ENCODE results near the gene SEC14L6. TPM values are rescaled to one million over a fixed set of nuclear protein-coding genes. Genes with fewer than 3 reads are reported as not detected.
"Not testable (repeated sequence)": the region's sequence is repeated elsewhere in the genome, so short reads cannot be mapped to it uniquely, and the experiment has no call there.

Gene SEC14L6
- total RNA-seq, 2 donors from 2014 or later = 1.6 to 2.1 TPM

- no peaks in the 10 kb centered on the region for H3K36me3 Mint-ChIP-seq (ENCODE audit: low read depth)
These were observed 21.7 kb upstream of the SEC14L6 start for GRCh38 chr22:30568137-30568805.

GRCh38 chr22:30567277-30567676 lies 20.7 kb upstream of the SEC14L6 start:
- peaks cover 13% of the 10 kb centered on the region for H3K4me1 Mint-ChIP-seq
- H3K27ac ChIP-seq (ENCODE audit: low read depth, low read length); H3K9me3 ChIP-seq (ENCODE audit: control insufficient read depth, low read length); H3K27me3 Mint-ChIP-seq (ENCODE audit: insufficient read depth); H3K27me3 ChIP-seq (ENCODE audit: control insufficient read depth, insufficient read depth, low read length, poor library complexity, severe bottlenecking); DNase-seq; H3K36me3 ChIP-seq (ENCODE audit: control insufficient read depth, insufficient read depth, low read length); H3K4me1 ChIP-seq (ENCODE audit: control insufficient read depth, insufficient read depth, low read length); H3K9me3 Mint-ChIP-seq; H3K4me3 ChIP-seq (ENCODE audit: low read length); H3K9ac ChIP-seq (ENCODE audit: extremely low read depth, low read length, poor library complexity, severe bottlenecking); H3K4me3 Mint-ChIP-seq; H3K36me3 Mint-ChIP-seq (ENCODE audit: low read depth); H3K27ac Mint-ChIP-seq: not testable (repeated sequence)
- WGBS, 2 experiments (ENCODE audit: insufficient coverage in 1 of 2, insufficient read length in 1 of 2) = 94% methylated on average over 5 to 6 of the region's 6 CpGs

More at GRCh38 chr22:30568137-30568805, 21.7 kb upstream of the SEC14L6 start:
- WGBS, 2 experiments (ENCODE audit: insufficient coverage in 1 of 2, insufficient read length in 1 of 2) = 86 to 92% methylated on average over 5 to 10 of the region's 10 CpGs
- Mint-ChIP-seq H3K4me3 (no peak overlapping the region), H3K27ac (no peak overlapping the region), H3K9me3 (no peaks in the 10 kb centered on the region), H3K27me3 (ENCODE audit: insufficient read depth) (no peaks in the 10 kb centered on the region), H3K4me1 (peaks cover 15% of the 10 kb centered on the region)
- no peak for TF ChIP-seq CTCF (conservative IDR thresholded peaks at IDR 0.05)
- H3K36me3 ChIP-seq (ENCODE audit: control insufficient read depth, insufficient read depth, low read length) = no peaks in the 10 kb centered on the region
- no peaks in the 10 kb centered on the region for H3K27me3 ChIP-seq (ENCODE audit: control insufficient read depth, insufficient read depth, low read length, poor library complexity, severe bottlenecking)
- H3K27ac ChIP-seq (ENCODE audit: low read depth, low read length) = no peak overlapping the region
- no peak overlapping the region for H3K4me3 ChIP-seq (ENCODE audit: low read length)
- DNase-seq = peak; percentile 73
- no peaks in the 10 kb centered on the region for H3K9me3 ChIP-seq (ENCODE audit: control insufficient read depth, low read length)
- no peak overlapping the region for H3K9ac ChIP-seq (ENCODE audit: extremely low read depth, low read length, poor library complexity, severe bottlenecking)
- H3K4me1 ChIP-seq (ENCODE audit: control insufficient read depth, insufficient read depth, low read length) = no peaks in the 10 kb centered on the region

- WGBS, 2 experiments (ENCODE audit: insufficient coverage in 1 of 2, insufficient read length in 1 of 2) = 88 to 90% methylated on average over 7 of the region's 7 CpGs
- H3K9ac ChIP-seq (ENCODE audit: extremely low read depth, low read length, poor library complexity, severe bottlenecking) = no peak overlapping the region
- no peaks in the 10 kb centered on the region for H3K27me3 Mint-ChIP-seq (ENCODE audit: insufficient read depth)
These were observed 19.6 kb upstream of the SEC14L6 start for GRCh38 chr22:30566125-30566524.

More at GRCh38 chr22:30566125-30566524, 19.6 kb upstream of the SEC14L6 start:
- H3K4me3 Mint-ChIP-seq = no peak overlapping the region
- Histone ChIP-seq H3K4me1 (ENCODE audit: control insufficient read depth, insufficient read depth, low read length) (no peaks in the 10 kb centered on the region), H3K9me3 (ENCODE audit: control insufficient read depth, low read length) (no peaks in the 10 kb centered on the region), H3K27me3 (ENCODE audit: control insufficient read depth, insufficient read depth, low read length, poor library complexity, severe bottlenecking) (no peaks in the 10 kb centered on the region), H3K36me3 (ENCODE audit: control insufficient read depth, insufficient read depth, low read length) (no peaks in the 10 kb centered on the region), H3K27ac (ENCODE audit: low read depth, low read length) (no peak overlapping the region), H3K4me3 (ENCODE audit: low read length) (no peak overlapping the region)
- peaks cover 13% of the 10 kb centered on the region for H3K4me1 Mint-ChIP-seq
- no peaks in the 10 kb centered on the region for H3K9me3 Mint-ChIP-seq
- H3K27ac Mint-ChIP-seq = no peak overlapping the region
- H3K36me3 Mint-ChIP-seq (ENCODE audit: low read depth) = peaks cover 5% of the 10 kb centered on the region
- no peak for DNase-seq
- TF ChIP-seq CTCF (conservative IDR thresholded peaks at IDR 0.05) = no peak
